Neuronal stem cell (in vitro differentiated cells): ENCODE data around the gene OVOL1.
"Not testable (repeated sequence)": the region's sequence is repeated elsewhere in the genome, so short reads cannot be mapped to it uniquely, and the experiment has no call there.

Experiments used
- DNase-seq: peaks from one replicate; pipeline ENCODE4 v3.0.0-alpha.2; 2013; ENCODE audit warnings: low spot score
- H2AFZ ChIP-seq: one replicate; pipeline ENCODE4 v1.6.1; 2013; ENCODE audit warnings: mild to moderate bottlenecking, low read length, inconsistent platforms
- H2AK5ac ChIP-seq: 2 replicates; pipeline ENCODE4 v1.6.1; 2013; ENCODE audit warnings: low read depth, mild to moderate bottlenecking, inconsistent platforms, low read length, moderate library complexity, mixed read lengths
- H2BK120ac ChIP-seq: 2 replicates; pipeline ENCODE4 v1.6.1; 2013; ENCODE audit warnings: low read depth, mild to moderate bottlenecking, inconsistent platforms, low read length, moderate library complexity, mixed read lengths
- H2BK12ac ChIP-seq: one replicate; pipeline ENCODE4 v1.6.1; 2013; ENCODE audit warnings: low read length, inconsistent platforms
- H2BK15ac ChIP-seq: 2 replicates; pipeline ENCODE4 v1.6.1; 2013; ENCODE audit warnings: mild to moderate bottlenecking, low read length, inconsistent platforms, mixed read lengths
- H2BK5ac ChIP-seq: one replicate; pipeline ENCODE4 v1.6.1; 2013; ENCODE audit warnings: inconsistent platforms, mild to moderate bottlenecking, low read length, moderate library complexity
- H3K14ac ChIP-seq: one replicate; pipeline ENCODE4 v1.6.1; 2013; ENCODE audit warnings: low read length, inconsistent platforms
- H3K18ac ChIP-seq: 2 replicates; pipeline ENCODE4 v1.6.1; 2013; ENCODE audit warnings: low read length, inconsistent platforms
- H3K23ac ChIP-seq: 2 replicates; pipeline ENCODE4 v1.6.1; 2013; ENCODE audit warnings: low read depth, mild to moderate bottlenecking, mixed read lengths, low read length, inconsistent platforms; ENCODE audit not compliant: poor library complexity
- H3K27ac ChIP-seq: replicated peaks from 3 replicates; pipeline ENCODE4 v1.5.1; 2013; ENCODE audit warnings: low read length, inconsistent platforms
- H3K27me3 ChIP-seq, 3 experiments: 2 replicates each; pipeline ENCODE4 v1.6.1; 2013; ENCODE audit warnings: low read length in 3 of 3, mild to moderate bottlenecking in 2 of 3, inconsistent platforms in 1 of 3, low read depth in 1 of 3, mixed read lengths in 1 of 3, moderate library complexity in 1 of 3; ENCODE audit not compliant: control insufficient read depth in 3 of 3, insufficient read depth in 3 of 3
- H3K36me3 ChIP-seq, 2 donors: replicated peaks in 1 of 2; 2 replicates each; pipeline ENCODE4 v1.6.1; 2013; ENCODE audit warnings: low read length in 2 of 2; ENCODE audit not compliant: control insufficient read depth in 2 of 2, insufficient read depth in 2 of 2
- H3K4ac ChIP-seq: 2 replicates; pipeline ENCODE4 v1.6.1; 2013; ENCODE audit warnings: inconsistent platforms, mild to moderate bottlenecking, low read length, moderate library complexity
- H3K4me1 ChIP-seq, 2 donors: 1 replicate in 1 of 2; 2 replicates in 1 of 2; pipeline ENCODE4 v1.6.1; 2013; ENCODE audit warnings: low read length in 2 of 2, low read depth in 1 of 2; ENCODE audit not compliant: control insufficient read depth in 2 of 2, insufficient read depth in 1 of 2
- H3K4me2 ChIP-seq: one replicate; pipeline ENCODE4 v1.6.1; 2013; ENCODE audit warnings: mild to moderate bottlenecking, low read length, inconsistent platforms; ENCODE audit not compliant: insufficient read depth, poor library complexity, severe bottlenecking
- H3K4me3 ChIP-seq, 2 donors: 2 replicates each; pipeline ENCODE4 v1.5.1; 2013; ENCODE audit warnings: low read length in 2 of 2, mild to moderate bottlenecking in 2 of 2, inconsistent platforms in 1 of 2, moderate library complexity in 1 of 2
- H3K79me1 ChIP-seq: one replicate; pipeline ENCODE4 v1.6.1; 2013; ENCODE audit warnings: low read depth, mild to moderate bottlenecking, inconsistent platforms, low read length, moderate library complexity
- H3K9ac ChIP-seq: one replicate; pipeline ENCODE4 v1.6.1; 2013; ENCODE audit warnings: mild to moderate bottlenecking, low read depth, low read length, inconsistent platforms; ENCODE audit not compliant: poor library complexity
- H3K9me3 ChIP-seq, 2 donors: replicated peaks in 1 of 2; 2 replicates each; pipeline versions ENCODE3 to v1.6.1; 2013; ENCODE audit warnings: low read length in 2 of 2, mild to moderate bottlenecking in 2 of 2, inconsistent platforms in 1 of 2, low read depth in 1 of 2, mixed read lengths in 1 of 2, moderate library complexity in 1 of 2; ENCODE audit not compliant: control insufficient read depth in 2 of 2, insufficient read depth in 1 of 2
- H4K8ac ChIP-seq: one replicate; pipeline ENCODE4 v1.6.1; 2013; ENCODE audit warnings: low read depth, mild to moderate bottlenecking, inconsistent platforms, low read length, moderate library complexity
- H4K91ac ChIP-seq: one replicate; pipeline ENCODE4 v1.6.1; 2013; ENCODE audit warnings: low read length, low read depth, mild to moderate bottlenecking, inconsistent platforms; ENCODE audit not compliant: poor library complexity
- WGBS, 2 donors: extraction: QIAGEN DNeasy Blood & Tissue Kit; methylation state at CpG; one replicate each; pipeline ENCODE4 v1.1.7; 2013; ENCODE audit warnings: missing lambda C conversion rate in 2 of 2, mixed read lengths in 1 of 2; ENCODE audit not compliant: insufficient read length in 2 of 2, insufficient replicate concordance in 1 of 2; ENCODE audit errors: extremely low coverage in 2 of 2; 5-methylcytosine and 5-hydroxymethylcytosine counted together

Gene OVOL1

DNA sequence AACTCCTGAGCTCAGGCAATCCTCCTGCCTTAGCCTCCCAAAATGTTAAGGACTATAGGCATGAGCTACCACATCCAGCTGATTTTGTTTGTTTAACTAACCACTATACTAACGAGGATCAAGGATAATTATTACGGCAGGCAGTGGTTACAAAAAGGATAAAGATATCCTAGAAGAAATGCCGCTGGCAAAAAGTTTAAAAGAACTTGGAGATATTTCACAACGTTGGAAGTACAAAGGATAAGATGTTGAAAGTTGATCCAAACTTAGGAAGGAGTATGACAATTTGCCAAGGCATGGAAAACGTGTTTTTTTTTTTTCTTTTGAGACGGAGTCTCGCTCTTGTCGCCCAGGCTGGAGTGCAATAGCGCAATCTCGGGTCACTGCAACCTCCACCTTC is 19.5 kb upstream of the OVOL1 start:
- no peak overlapping the region for H2BK120ac ChIP-seq
- H2BK15ac ChIP-seq: no peak overlapping the region
- WGBS, 2 donors: no CpG with 5 or more reads among the region's 10 CpGs
- H2BK12ac ChIP-seq: no peak overlapping the region
- H3K4me1 ChIP-seq: no peaks in the 10 kb centered on the region
- H3K27me3 ChIP-seq: no peaks in the 10 kb centered on the region
- no peaks in the 10 kb centered on the region for H3K79me1 ChIP-seq
- no peak overlapping the region for H2BK5ac ChIP-seq
- no peaks in the 10 kb centered on the region for H3K9me3 ChIP-seq
- no peak overlapping the region for H3K9ac ChIP-seq
- no peak for DNase-seq
- no peak overlapping the region for H4K91ac ChIP-seq
- no peak overlapping the region for H3K18ac ChIP-seq
- H3K4me3 ChIP-seq: no peak overlapping the region
- no peak overlapping the region for H3K4ac ChIP-seq
- no peaks in the 10 kb centered on the region for H3K36me3 ChIP-seq
- no peak overlapping the region for H4K8ac ChIP-seq
- no peak overlapping the region for H2AK5ac ChIP-seq
- H2AFZ ChIP-seq: no peak overlapping the region
- H3K23ac ChIP-seq: no peak overlapping the region
- no peak overlapping the region for H3K4me2 ChIP-seq
- H3K14ac ChIP-seq: no peak overlapping the region
- H3K27ac ChIP-seq: no peak overlapping the region

DNA sequence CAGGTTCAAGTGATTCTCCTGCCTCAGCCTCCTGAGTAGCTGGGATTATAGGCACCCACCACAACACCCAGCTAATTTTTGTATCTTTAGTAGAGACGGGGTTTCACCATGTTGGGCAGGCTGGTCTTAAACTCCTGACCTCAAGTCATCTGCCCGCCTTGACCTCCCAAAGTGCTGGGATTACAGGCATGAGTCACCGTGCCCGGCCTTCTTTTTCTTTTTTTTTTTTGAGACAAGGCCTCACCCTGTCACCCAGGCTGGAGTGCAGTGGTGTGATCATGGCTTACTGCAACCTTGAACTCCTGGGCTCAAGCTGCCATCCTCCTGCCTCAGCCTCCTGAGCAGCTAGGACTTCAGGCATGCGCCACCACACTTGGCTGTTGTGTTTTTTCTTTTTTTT is 19.1 kb upstream of the OVOL1 start:
- H3K23ac ChIP-seq, H3K9ac ChIP-seq, H3K36me3 ChIP-seq, H3K27ac ChIP-seq, H3K4me1 ChIP-seq, H3K79me1 ChIP-seq, H3K9me3 ChIP-seq, H3K4me3 ChIP-seq, H2AFZ ChIP-seq, H3K27me3 ChIP-seq, H2BK5ac ChIP-seq, H4K8ac ChIP-seq, H4K91ac ChIP-seq, H3K4ac ChIP-seq, H3K18ac ChIP-seq, H2BK120ac ChIP-seq, H2BK12ac ChIP-seq, DNase-seq, H2AK5ac ChIP-seq, H3K4me2 ChIP-seq, H2BK15ac ChIP-seq, H3K14ac ChIP-seq: not testable (repeated sequence)
- WGBS, 2 donors: no CpG with 5 or more reads among the region's 5 CpGs

DNA sequence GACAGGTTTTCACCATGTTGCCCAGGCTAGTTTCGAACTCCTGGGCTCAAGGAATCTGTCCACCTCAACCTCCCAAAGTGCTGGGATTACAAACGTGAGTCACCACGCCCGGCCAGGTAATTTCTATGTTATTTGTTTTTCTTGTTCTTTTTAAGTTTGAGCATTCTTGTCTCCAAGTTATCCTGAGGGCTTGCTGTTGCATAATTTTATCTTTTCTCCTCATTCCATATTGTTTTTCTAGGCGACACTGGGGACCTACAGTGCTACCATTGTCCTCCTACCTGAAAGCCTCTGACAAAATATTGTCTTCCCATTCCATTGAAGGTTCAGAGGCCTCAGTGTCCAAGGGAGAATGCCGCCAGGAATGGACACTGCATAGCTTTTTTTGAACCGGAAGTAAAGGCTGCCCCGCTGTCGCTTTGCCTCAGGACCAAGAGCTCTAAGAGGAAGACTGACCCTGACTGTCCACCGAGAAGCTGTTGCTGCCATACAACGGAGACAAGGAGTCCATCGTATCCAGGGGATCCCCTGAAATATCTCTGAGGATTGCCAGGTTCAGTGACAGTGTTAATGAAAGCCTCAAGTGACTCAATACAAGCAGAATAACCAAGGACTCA is 15.8 kb upstream of the OVOL1 start:
- H4K8ac ChIP-seq: no peak overlapping the region
- no CpG with 5 or more reads among the region's 12 CpGs for WGBS, 2 donors
- no peak overlapping the region for H2AFZ ChIP-seq
- H3K27ac ChIP-seq: no peak overlapping the region
- no peaks in the 10 kb centered on the region for H3K9me3 ChIP-seq
- H3K18ac ChIP-seq: no peak overlapping the region
- no peak overlapping the region for H2BK15ac ChIP-seq
- H2BK120ac ChIP-seq: no peak overlapping the region
- H2BK12ac ChIP-seq: no peak overlapping the region
- H3K4me2 ChIP-seq: no peak overlapping the region
- no peak for DNase-seq
- H3K14ac ChIP-seq: no peak overlapping the region
- no peak overlapping the region for H2BK5ac ChIP-seq
- no peak overlapping the region for H4K91ac ChIP-seq
- H2AK5ac ChIP-seq: no peak overlapping the region
- H3K79me1 ChIP-seq: no peaks in the 10 kb centered on the region
- no peak overlapping the region for H3K4me3 ChIP-seq
- no peak overlapping the region for H3K4ac ChIP-seq
- H3K27me3 ChIP-seq: no peaks in the 10 kb centered on the region
- H3K36me3 ChIP-seq: no peaks in the 10 kb centered on the region
- no peaks in the 10 kb centered on the region for H3K4me1 ChIP-seq
- H3K9ac ChIP-seq: no peak overlapping the region
- H3K23ac ChIP-seq: no peak overlapping the region

DNA sequence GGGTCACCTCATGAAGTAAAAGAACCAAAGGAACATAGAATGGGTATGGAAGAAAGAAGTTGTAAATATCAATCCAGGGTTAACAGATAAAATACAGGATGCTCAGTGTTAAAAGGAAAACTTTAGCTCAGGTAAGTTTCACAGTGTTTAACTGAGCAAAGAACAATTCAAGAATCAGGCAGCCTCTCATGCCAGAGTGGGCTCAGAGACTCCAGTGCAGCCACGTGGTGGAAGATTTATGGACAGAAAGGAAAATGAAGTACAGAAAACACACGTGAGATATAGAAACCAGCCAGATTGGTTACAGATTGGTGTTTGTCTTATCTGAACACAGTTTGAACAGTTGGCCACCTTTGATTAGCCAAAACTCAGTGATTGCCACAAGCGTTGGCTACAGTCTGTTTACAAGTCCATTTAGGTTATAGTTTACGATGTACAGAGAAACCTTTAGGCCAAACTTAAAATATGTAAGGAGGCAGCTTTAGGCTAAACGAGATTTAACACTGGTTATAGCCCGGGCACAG is 15.2 kb upstream of the OVOL1 start:
- Histone ChIP-seq H3K4me1 (no peaks in the 10 kb centered on the region), H3K36me3 (peaks cover 0 to 4% of the 10 kb centered on the region in 2 donors), H3K18ac (no peak overlapping the region), H2AFZ (no peak overlapping the region), H3K79me1 (no peaks in the 10 kb centered on the region), H4K91ac (no peak overlapping the region), H3K4me2 (no peak overlapping the region), H3K27ac (no peak overlapping the region), H3K9ac (no peak overlapping the region), H2AK5ac (no peak overlapping the region), H3K27me3 (no peaks in the 10 kb centered on the region), H3K4me3 (no peak overlapping the region), H3K4ac (no peak overlapping the region), H2BK15ac (no peak overlapping the region), H4K8ac (no peak overlapping the region), H2BK5ac (no peak overlapping the region), H3K14ac (no peak overlapping the region), H3K23ac (no peak overlapping the region), H2BK120ac (no peak overlapping the region), H3K9me3 (no peaks in the 10 kb centered on the region), H2BK12ac (no peak overlapping the region)
- WGBS, 2 donors: no CpG with 5 or more reads among the region's 6 CpGs
- no peak for DNase-seq
